K562 (cell line): ENCODE measurements around the gene P2RX5. TPM values are rescaled to one million over a fixed set of nuclear protein-coding genes. Genes with fewer than 3 reads are reported as not detected.

ENCODE experiments used
- ATAC-seq: fragments of 200-7000 bp; cut with Tn5 transposase; 3 replicates; pipeline ENCODE4 v1.9.1; 2020; ENCODE audit warnings: moderate library complexity
- BruUV-seq: library from RNA; stranded (reverse); fragments of 400-500 nt; replicated peaks from 2 replicates; lab custom pipeline; 2021; lab: Mats Ljungman, UMichigan
- CTCF ChIA-PET: fragments of 300-600 bp; formaldehyde crosslinking; extraction: SDS; loops from one replicate; lab custom pipeline; 2021; ENCODE audit warnings: low intra/inter-chr PET ratio; lab: Yijun Ruan, JAX
- POLR2A ChIA-PET: fragments of 300-600, 350-650 bp; sonication (Branson Sonifier 250); formaldehyde crosslinking; extraction: SDS; loops from one replicate; lab custom pipeline; 2021; ENCODE audit warnings: antibody characterized with exemption, inconsistent platforms; lab: Yijun Ruan, JAX
- DNase-seq, 4 experiments: peaks; one replicate each; pipeline versions ENCODE4 v3.0.0 to v3.0.0-alpha.2; 2011 to 2018; ENCODE audit warnings: low spot score in 3 of 4, mixed read lengths in 3 of 4; ENCODE audit errors: extremely low read depth in 1 of 4
- FAIRE-seq: peaks from 2 replicates; lab custom pipeline; 2011; peaks lifted over from hg19 to GRCh38; lab: Jason Lieb, UNC
- H2AFZ ChIP-seq: 2 replicates; pipeline ENCODE4 v1.6.0; 2011; ENCODE audit warnings: low read depth, low read length, control low read depth, inconsistent platforms
- H3K27ac ChIP-seq: fragments of 200-600 bp; 3 replicates; pipeline ENCODE4 v1.8.0; 2011; ENCODE audit warnings: low read depth, mild to moderate bottlenecking, control low read depth, inconsistent platforms, low read length, moderate library complexity, mixed read lengths; ENCODE audit errors: extremely low read depth
- H3K27me3 ChIP-seq, 2 experiments: fragments of 300-600 bp in 1 of 2; 2 replicates in 1 of 2; 3 replicates in 1 of 2; pipeline versions ENCODE4 v1.6.0 to v1.8.0; 2011; ENCODE audit warnings: inconsistent platforms in 2 of 2, low read length in 2 of 2, mild to moderate bottlenecking in 1 of 2, mixed read lengths in 1 of 2, moderate library complexity in 1 of 2; ENCODE audit not compliant: control insufficient read depth in 2 of 2, insufficient read depth in 2 of 2
- H3K36me3 ChIP-seq: fragments of 300-600 bp; 3 replicates; pipeline ENCODE4 v1.8.0; 2011; ENCODE audit warnings: mild to moderate bottlenecking, low read length, inconsistent platforms; ENCODE audit not compliant: control insufficient read depth, insufficient read depth
- H3K4me1 ChIP-seq, 2 experiments: fragments of 200-600 bp in 1 of 2; replicated peaks in 1 of 2; 2 replicates in 1 of 2; 3 replicates in 1 of 2; pipeline versions ENCODE4 v1.5.1 to v1.8.0; 2011; ENCODE audit warnings: inconsistent platforms in 2 of 2, low read length in 2 of 2, mild to moderate bottlenecking in 1 of 2, mixed read lengths in 1 of 2, moderate library complexity in 1 of 2; ENCODE audit not compliant: control insufficient read depth in 2 of 2, insufficient read depth in 2 of 2
- H3K4me2 ChIP-seq: 2 replicates; pipeline ENCODE4 v1.6.1; 2011; ENCODE audit warnings: low read length, control low read depth, inconsistent platforms, mixed read lengths; ENCODE audit not compliant: insufficient read depth
- H3K4me3 ChIP-seq: fragments of 200-600 bp; sonication (generic), shearing (Covaris generic); 2 replicates; pipeline ENCODE4 v1.5.1; 2016; ENCODE audit warnings: control low read depth, inconsistent platforms
- H3K79me2 ChIP-seq: fragments of 200-600 bp; 3 replicates; pipeline ENCODE4 v1.8.0; 2011; ENCODE audit warnings: low read length, inconsistent platforms; ENCODE audit not compliant: control insufficient read depth, insufficient read depth
- H3K9ac ChIP-seq, 2 experiments: 2 replicates each; pipeline versions ENCODE4 v1.6.0 to v1.6.1; 2011; ENCODE audit warnings: low read depth in 2 of 2, low read length in 2 of 2, control low read depth in 1 of 2, inconsistent platforms in 1 of 2, mild to moderate bottlenecking in 1 of 2, mixed read lengths in 1 of 2; ENCODE audit not compliant: insufficient read depth in 1 of 2
- H3K9me1 ChIP-seq: one replicate; pipeline ENCODE4 v1.6.0; 2011; ENCODE audit warnings: inconsistent platforms, mild to moderate bottlenecking, low read length, moderate library complexity; ENCODE audit not compliant: control insufficient read depth, insufficient read depth
- H3K9me3 ChIP-seq: replicated peaks from 2 replicates; pipeline ENCODE4 v1.5.1; 2011; ENCODE audit warnings: low read depth, low read length, inconsistent platforms; ENCODE audit not compliant: control insufficient read depth, insufficient read depth
- H4K20me1 ChIP-seq: replicated peaks from 2 replicates; pipeline ENCODE4 v1.6.1; 2011; ENCODE audit warnings: low read length, inconsistent platforms, mixed read lengths; ENCODE audit not compliant: control insufficient read depth, insufficient read depth
- CHAMP1 ChIP-seq: fragments of 450-650 bp; IDR thresholded peaks from 2 replicates; pipeline ENCODE4 v1.6.1; 2016; ENCODE audit warnings: mild to moderate bottlenecking
- ETV6 ChIP-seq, 3 experiments: fragments of 150-350 bp in 1 of 3; sonication (generic) in 1 of 3; formaldehyde crosslinking in 1 of 3; IDR thresholded peaks; 2 replicates each; pipeline versions ENCODE4 v1.6.1 to v1.8.0; 2014 to 2022; ENCODE audit warnings: borderline replicate concordance in 2 of 3, low read depth in 2 of 3, antibody characterized with exemption in 1 of 3, low read length in 1 of 3, mild to moderate bottlenecking in 1 of 3, missing genetic modification reagents in 1 of 3
- NR2C2 ChIP-seq, 2 experiments: fragments of 200-800 bp in 1 of 2; sonication (Bioruptor generic) in 1 of 2; sonication (generic) in 1 of 2; formaldehyde crosslinking in 1 of 2; IDR thresholded peaks; 2 replicates each; pipeline versions ENCODE4 v1.6.1 to v1.8.0; 2016 to 2022; ENCODE audit warnings: mild to moderate bottlenecking in 1 of 2, missing compliant biosample characterization in 1 of 2, missing genetic modification characterization in 1 of 2, missing genetic modification reagents in 1 of 2
- POLR2H ChIP-seq: IDR thresholded peaks from 2 replicates; pipeline ENCODE4 v1.6.1; 2016; ENCODE audit warnings: missing genetic modification characterization, low read depth, mild to moderate bottlenecking, control low read depth, missing compliant biosample characterization, moderate library complexity
- ZNF12 ChIP-seq: sonication (generic); formaldehyde crosslinking; IDR thresholded peaks from 2 replicates; pipeline ENCODE4 v1.4.0; 2020; ENCODE audit warnings: mild to moderate bottlenecking, missing genetic modification reagents
- WGBS: fragments of 100-300 bp; shearing (Covaris generic); methylation state at CpG from one replicate; pipeline ENCODE4 v1.1.6; 2016; ENCODE audit warnings: low coverage, mixed read lengths; ENCODE audit not compliant: insufficient coverage; ENCODE audit errors: missing lambda C conversion rate; 5-methylcytosine and 5-hydroxymethylcytosine counted together
- in situ Hi-C: fragments of 300-500 bp; cut with MboI; formaldehyde crosslinking; loops from 4 replicates; pipeline ENCODE4 v1.15.0; 2018; ENCODE audit warnings: inconsistent platforms, mixed read lengths
- intact Hi-C: fragments of 100-400 bp; cut with micrococcal nuclease; formaldehyde crosslinking; loops from 2 replicates; pipeline ENCODE4 v1.14.2; 2022
- polyA plus RNA-seq, 8 experiments: library from polyadenylated mRNA; depleted of rRNA in 4 of 8; stranded (reverse) in 5 of 8; unstranded in 3 of 8; fragments of >200 nt; fragmentation: Nextera tagmentation in 2 of 8; fragmentation: Illumina TruSeq in 1 of 8; extraction: Ambion mirVana in 2 of 8; extraction: Trizol in 1 of 8; gene quantifications; 2 replicates each; pipeline versions ENCODE4 v1.2.1 to v1.2.3, GENCODE V29; 2011 to 2014; ENCODE audit warnings: inconsistent platforms in 1 of 8, missing spikeins in 1 of 8
- total RNA-seq, 7 experiments: library from RNA; depleted of rRNA in 6 of 7; stranded (reverse); fragments of >200 nt in 6 of 7; fragmentation: Illumina TruSeq in 2 of 7; extraction: Trizol in 2 of 7; gene quantifications; 2 replicates each; pipeline versions ENCODE4 v1.2.1 to v1.2.3, GENCODE V29; 2011 to 2021; ENCODE audit warnings: low replicate concordance in 1 of 7
- TF ChIP-seq, protein P1 (sequence below): fragments of 450-650 bp; IDR thresholded peaks from 2 replicates; pipeline ENCODE4 v1.6.1; 2017; ENCODE audit warnings: antibody characterized with exemption, mild to moderate bottlenecking

The P2RX5 gene
- total and polyA plus RNA-seq, 9 of the 15 experiments (the other 6 are each of a cell fraction or from before 2014, with no cell fraction given): 0.31 to 4.0 (median 1.3) TPM

GRCh38 chr17:3657588-3657869 lies 38.4 kb downstream of the P2RX5 start:
- Histone ChIP-seq H3K27me3 (no peaks in the 10 kb centered on the region), H2AFZ (no peak overlapping the region), H3K4me2 (no peak overlapping the region), H3K27ac (no peak overlapping the region), H3K9ac (peak overlapping the region in 1 of 2 experiments; percentile 45; a peak in 1 of 4 replicates), H3K9me1 (no peaks in the 10 kb centered on the region), H3K4me3 (no peak overlapping the region), H3K4me1 (peaks cover 0 to 31% of the 10 kb centered on the region in 2 experiments; a peak in 2 of 5 replicates)
- no peak for DNase-seq
- in situ Hi-C loops: no loop called here
- WGBS: 61% methylated on average over 7 of the region's 7 CpGs
- CTCF ChIA-PET: no interaction called here
- no peak for TF ChIP-seq ZNF12 (CRISPR knock-in tag)
- TF ChIP-seq CHAMP1: no peak
- TF ChIP-seq NR2C2 (CRISPR knock-in tag; IDR thresholded peaks at IDR 0.05): no peak
- TF ChIP-seq NR2C2 (tag; IDR thresholded peaks at IDR 0.05): no peak
- TF ChIP-seq, protein P1, sequence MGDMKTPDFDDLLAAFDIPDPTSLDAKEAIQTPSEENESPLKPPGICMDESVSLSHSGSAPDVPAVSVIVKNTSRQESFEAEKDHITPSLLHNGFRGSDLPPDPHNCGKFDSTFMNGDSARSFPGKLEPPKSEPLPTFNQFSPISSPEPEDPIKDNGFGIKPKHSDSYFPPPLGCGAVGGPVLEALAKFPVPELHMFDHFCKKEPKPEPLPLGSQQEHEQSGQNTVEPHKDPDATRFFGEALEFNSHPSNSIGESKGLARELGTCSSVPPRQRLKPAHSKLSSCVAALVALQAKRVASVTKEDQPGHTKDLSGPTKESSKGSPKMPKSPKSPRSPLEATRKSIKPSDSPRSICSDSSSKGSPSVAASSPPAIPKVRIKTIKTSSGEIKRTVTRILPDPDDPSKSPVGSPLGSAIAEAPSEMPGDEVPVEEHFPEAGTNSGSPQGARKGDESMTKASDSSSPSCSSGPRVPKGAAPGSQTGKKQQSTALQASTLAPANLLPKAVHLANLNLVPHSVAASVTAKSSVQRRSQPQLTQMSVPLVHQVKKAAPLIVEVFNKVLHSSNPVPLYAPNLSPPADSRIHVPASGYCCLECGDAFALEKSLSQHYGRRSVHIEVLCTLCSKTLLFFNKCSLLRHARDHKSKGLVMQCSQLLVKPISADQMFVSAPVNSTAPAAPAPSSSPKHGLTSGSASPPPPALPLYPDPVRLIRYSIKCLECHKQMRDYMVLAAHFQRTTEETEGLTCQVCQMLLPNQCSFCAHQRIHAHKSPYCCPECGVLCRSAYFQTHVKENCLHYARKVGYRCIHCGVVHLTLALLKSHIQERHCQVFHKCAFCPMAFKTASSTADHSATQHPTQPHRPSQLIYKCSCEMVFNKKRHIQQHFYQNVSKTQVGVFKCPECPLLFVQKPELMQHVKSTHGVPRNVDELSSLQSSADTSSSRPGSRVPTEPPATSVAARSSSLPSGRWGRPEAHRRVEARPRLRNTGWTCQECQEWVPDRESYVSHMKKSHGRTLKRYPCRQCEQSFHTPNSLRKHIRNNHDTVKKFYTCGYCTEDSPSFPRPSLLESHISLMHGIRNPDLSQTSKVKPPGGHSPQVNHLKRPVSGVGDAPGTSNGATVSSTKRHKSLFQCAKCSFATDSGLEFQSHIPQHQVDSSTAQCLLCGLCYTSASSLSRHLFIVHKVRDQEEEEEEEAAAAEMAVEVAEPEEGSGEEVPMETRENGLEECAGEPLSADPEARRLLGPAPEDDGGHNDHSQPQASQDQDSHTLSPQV: no peak
- TF ChIP-seq POLR2H: no peak
- TF ChIP-seq ETV6 (IDR thresholded peaks at IDR 0.05; ENCODE audit: borderline replicate concordance in 1 of 2, low read depth in 2 of 2, low read length in 1 of 2): no peak
- no peak for TF ChIP-seq ETV6 (CRISPR knock-in tag; IDR thresholded peaks at IDR 0.05; ENCODE audit: borderline replicate concordance)
- TF ChIP-seq, all 486 proteins: peak for 0
- POLR2A ChIA-PET: no interaction called here
- no peak for FAIRE-seq
- Histone ChIP-seq H3K36me3 (no peaks in the 10 kb centered on the region), H3K79me2 (no peaks in the 10 kb centered on the region), H4K20me1 (no peaks in the 10 kb centered on the region), H3K9me3 (no peaks in the 10 kb centered on the region)
- intact Hi-C loops: no loop called here
- ATAC-seq: no peak
- BruUV-seq: no TSS peak
